Left ventricle myocardium inferior (tissue), 1 donor: ENCODE data around the gene DSCAML1. TPM values are rescaled to one million over a fixed set of nuclear protein-coding genes. Genes with fewer than 3 reads are reported as not detected.

ENCODE experiments used
- DNase-seq: peaks from one replicate; pipeline ENCODE4 v3.0.0-alpha.2; 2020
- H3K27ac ChIP-seq: fragments of 200-600 bp; replicated peaks from 2 replicates; pipeline ENCODE4 v1.8.0; 2021
- H3K27me3 ChIP-seq: fragments of 200-600 bp; 2 replicates; pipeline ENCODE4 v1.8.0; 2021; ENCODE audit warnings: low read depth
- H3K36me3 ChIP-seq: fragments of 200-600 bp; 2 replicates; pipeline ENCODE4 v1.8.0; 2021
- H3K4me1 ChIP-seq: fragments of 200-600 bp; 2 replicates; pipeline ENCODE4 v1.8.0; 2021
- H3K4me3 ChIP-seq: fragments of 200-600 bp; 2 replicates; pipeline ENCODE4 v1.8.0; 2021; ENCODE audit warnings: mild to moderate bottlenecking, moderate library complexity
- H3K9me3 ChIP-seq: fragments of 200-600 bp; replicated peaks from 2 replicates; pipeline ENCODE4 v1.8.0; 2021
- intact Hi-C: fragments of 100-400 bp; cut with micrococcal nuclease; formaldehyde crosslinking; loops from one replicate; pipeline ENCODE4 v1.11.0; 2022
- total RNA-seq: library from RNA; stranded (reverse); fragmentation: NEBNext Ultra II Directional; extraction: Animal tissue kit (Norgen Biotek cat#: 25700); gene quantifications from one replicate; pipeline ENCODE4 v1.2.1, GENCODE V29; 2021
- TF ChIP-seq, protein P1 (sequence below): fragments of 200-600 bp; IDR thresholded peaks from 2 replicates; pipeline ENCODE4 v1.8.0; 2021; ENCODE audit warnings: antibody characterized with exemption, mild to moderate bottlenecking, borderline replicate concordance
- donor health status: DM: no; HTN: yes; CAD: no; lungs with severe emphysema.

DSCAML1 gene
- total RNA-seq, 1 donor from 2014 or later: 0.19 TPM

DNA sequence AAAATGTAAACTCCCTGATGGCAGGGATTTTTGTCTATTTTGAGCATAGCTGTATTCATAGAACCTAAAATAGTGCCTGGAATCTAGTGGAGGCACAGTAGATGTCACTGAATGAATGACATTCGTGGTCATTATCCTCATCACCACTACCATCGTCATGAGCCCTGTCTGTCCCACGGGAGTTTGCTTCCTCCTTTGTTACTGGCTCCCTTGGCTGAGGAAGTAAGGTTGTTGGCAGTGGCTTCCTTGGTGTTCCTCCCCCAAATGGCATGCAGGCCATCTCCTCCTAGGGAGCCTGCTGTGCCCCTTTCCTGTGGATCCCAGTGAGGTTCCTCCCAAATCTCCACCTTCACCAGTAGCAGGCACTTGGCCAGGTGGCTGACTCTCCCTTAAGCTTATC is 286.4 kb downstream of the DSCAML1 start:
- TF ChIP-seq, protein P1, sequence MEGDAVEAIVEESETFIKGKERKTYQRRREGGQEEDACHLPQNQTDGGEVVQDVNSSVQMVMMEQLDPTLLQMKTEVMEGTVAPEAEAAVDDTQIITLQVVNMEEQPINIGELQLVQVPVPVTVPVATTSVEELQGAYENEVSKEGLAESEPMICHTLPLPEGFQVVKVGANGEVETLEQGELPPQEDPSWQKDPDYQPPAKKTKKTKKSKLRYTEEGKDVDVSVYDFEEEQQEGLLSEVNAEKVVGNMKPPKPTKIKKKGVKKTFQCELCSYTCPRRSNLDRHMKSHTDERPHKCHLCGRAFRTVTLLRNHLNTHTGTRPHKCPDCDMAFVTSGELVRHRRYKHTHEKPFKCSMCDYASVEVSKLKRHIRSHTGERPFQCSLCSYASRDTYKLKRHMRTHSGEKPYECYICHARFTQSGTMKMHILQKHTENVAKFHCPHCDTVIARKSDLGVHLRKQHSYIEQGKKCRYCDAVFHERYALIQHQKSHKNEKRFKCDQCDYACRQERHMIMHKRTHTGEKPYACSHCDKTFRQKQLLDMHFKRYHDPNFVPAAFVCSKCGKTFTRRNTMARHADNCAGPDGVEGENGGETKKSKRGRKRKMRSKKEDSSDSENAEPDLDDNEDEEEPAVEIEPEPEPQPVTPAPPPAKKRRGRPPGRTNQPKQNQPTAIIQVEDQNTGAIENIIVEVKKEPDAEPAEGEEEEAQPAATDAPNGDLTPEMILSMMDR: no peak
- no peak overlapping the region for H3K27ac ChIP-seq
- H3K4me3 ChIP-seq: no peak overlapping the region
- intact Hi-C loops: no loop called here
- peaks cover 9% of the 10 kb centered on the region for H3K4me1 ChIP-seq
- no peaks in the 10 kb centered on the region for H3K36me3 ChIP-seq
- no peaks in the 10 kb centered on the region for H3K27me3 ChIP-seq
- no peak for DNase-seq
- no peaks in the 10 kb centered on the region for H3K9me3 ChIP-seq

DNA sequence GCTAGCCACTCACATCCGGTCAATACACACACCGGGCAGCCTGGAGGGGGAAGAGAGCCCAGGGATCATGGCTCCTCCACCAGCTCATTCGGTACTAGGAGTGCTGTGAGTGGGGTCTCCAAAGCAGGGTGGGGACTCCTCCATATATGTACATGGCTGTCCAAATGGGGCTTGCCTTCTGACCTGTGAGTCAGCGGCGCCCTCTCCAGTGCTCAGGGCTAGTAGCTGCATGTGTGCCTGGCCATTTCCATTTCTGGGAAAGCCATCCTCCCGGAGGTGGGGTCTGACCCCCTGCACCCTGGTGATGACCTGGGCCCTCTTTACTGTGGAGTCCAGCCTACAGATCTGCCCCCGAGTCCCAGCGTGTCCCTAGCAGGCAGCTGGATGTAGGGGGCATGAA is 287.5 kb downstream of the DSCAML1 start:
- H3K27me3 ChIP-seq: peaks cover 4% of the 10 kb centered on the region
- H3K36me3 ChIP-seq: no peaks in the 10 kb centered on the region
- H3K9me3 ChIP-seq: no peaks in the 10 kb centered on the region
- H3K4me3 ChIP-seq: no peak overlapping the region
- no peak for DNase-seq
- H3K4me1 ChIP-seq: peaks cover 9% of the 10 kb centered on the region
- intact Hi-C loops: no loop called here
- no peak overlapping the region for H3K27ac ChIP-seq
- TF ChIP-seq, protein P1: no peak

DNA sequence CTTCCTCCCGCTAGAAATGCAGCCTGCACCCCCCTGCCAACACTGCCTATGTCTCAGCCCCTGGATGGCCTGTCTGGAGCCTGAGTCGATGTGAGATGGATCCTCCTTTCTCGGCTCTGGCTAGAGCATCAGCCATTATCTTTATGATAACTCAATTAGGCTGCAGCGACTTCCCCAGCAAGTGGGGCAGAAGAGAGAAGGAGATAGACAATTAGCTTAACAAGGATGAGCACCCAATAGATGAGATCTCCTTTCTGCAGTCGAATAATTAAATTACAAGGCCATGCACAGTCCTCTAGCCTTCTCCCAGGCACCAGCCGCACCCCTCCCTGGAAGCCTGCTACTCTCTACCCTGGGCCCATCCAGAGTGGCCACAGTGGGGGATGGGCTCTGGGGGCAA is 290.0 kb downstream of the DSCAML1 start:
- H3K9me3 ChIP-seq: no peaks in the 10 kb centered on the region
- peaks cover 4% of the 10 kb centered on the region for H3K27me3 ChIP-seq
- H3K27ac ChIP-seq: no peak overlapping the region
- H3K4me3 ChIP-seq: no peak overlapping the region
- DNase-seq: no peak
- H3K4me1 ChIP-seq: peaks cover 8% of the 10 kb centered on the region
- TF ChIP-seq, protein P1: no peak
- intact Hi-C loops: no loop called here
- H3K36me3 ChIP-seq: no peaks in the 10 kb centered on the region

DNA sequence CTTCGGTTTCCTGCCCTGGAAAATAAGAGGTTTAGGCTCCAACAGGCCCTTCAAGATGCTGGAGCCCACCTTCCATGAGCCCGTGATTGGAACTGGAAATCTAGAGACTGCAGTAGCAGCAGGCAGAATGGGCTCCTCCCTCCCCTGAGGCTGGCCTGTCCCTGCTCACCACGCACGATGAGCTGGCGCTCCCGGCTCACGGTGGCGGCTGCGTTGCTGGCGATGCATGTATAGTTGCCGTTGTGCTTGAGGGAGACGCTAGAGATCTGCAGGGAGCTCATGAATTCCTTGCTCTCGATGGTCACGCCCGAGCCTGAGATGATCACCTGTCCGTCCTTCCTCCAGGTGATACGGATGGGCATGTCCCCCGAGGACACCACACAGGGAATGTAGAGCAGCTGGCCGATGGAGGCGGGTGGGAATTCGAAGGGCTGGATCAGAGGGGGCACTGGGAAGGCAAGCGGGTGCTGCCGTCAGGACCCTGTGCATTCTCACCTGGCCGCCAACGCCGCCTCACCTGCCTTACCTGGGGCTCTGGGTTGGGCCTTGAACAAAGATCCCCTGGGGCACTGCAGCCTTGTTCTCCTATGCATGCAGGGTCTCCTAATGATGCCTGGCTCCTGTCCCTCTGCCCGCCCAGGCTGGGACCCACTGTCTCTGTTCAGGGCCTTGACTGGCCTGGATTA is 291.6 kb downstream of the DSCAML1 start:
- H3K27me3 ChIP-seq: peaks cover 4% of the 10 kb centered on the region
- H3K27ac ChIP-seq: no peak overlapping the region
- no peaks in the 10 kb centered on the region for H3K4me1 ChIP-seq
- H3K36me3 ChIP-seq: peaks cover 7% of the 10 kb centered on the region
- H3K9me3 ChIP-seq: no peaks in the 10 kb centered on the region
- DNase-seq: no peak
- TF ChIP-seq, protein P1: no peak
- intact Hi-C loops: no loop called here
- no peak overlapping the region for H3K4me3 ChIP-seq

DNA sequence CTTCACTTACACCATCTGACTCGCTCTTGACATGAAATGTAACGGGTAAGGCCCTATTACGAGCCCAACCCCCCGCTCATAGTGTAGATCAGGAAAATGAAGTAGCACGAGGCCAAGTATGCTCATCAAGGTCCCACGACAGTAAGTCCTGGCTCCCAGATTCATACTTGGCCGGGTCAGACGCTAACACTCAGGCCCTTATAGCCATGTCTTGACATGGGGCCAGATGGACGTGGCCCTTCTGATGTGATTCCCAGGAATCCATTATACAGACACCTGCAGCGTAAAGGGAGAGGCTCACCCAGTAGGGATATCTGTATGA is 294.3 kb downstream of the DSCAML1 start:
- Histone ChIP-seq H3K27me3 (peaks cover 8% of the 10 kb centered on the region), H3K27ac (no peak overlapping the region), H3K9me3 (no peaks in the 10 kb centered on the region), H3K4me3 (no peak overlapping the region), H3K4me1 (no peaks in the 10 kb centered on the region), H3K36me3 (peaks cover 8% of the 10 kb centered on the region)
- DNase-seq: no peak
- intact Hi-C loops: no loop called here
- TF ChIP-seq, protein P1: no peak
